Central memory CD4-positive, alpha-beta T cell (primary cell): ENCODE results near the gene HECTD3.
A peak's percentile ranks its signal among the peaks of the same experiment; 100 is the strongest.
"Not testable (repeated sequence)": the region's sequence is repeated elsewhere in the genome, so short reads cannot be mapped to it uniquely, and the experiment has no call there.

ENCODE experiments used
- DNase-seq: peaks from one replicate; pipeline ENCODE4 v3.0.0; 2022

Gene HECTD3

DNA sequence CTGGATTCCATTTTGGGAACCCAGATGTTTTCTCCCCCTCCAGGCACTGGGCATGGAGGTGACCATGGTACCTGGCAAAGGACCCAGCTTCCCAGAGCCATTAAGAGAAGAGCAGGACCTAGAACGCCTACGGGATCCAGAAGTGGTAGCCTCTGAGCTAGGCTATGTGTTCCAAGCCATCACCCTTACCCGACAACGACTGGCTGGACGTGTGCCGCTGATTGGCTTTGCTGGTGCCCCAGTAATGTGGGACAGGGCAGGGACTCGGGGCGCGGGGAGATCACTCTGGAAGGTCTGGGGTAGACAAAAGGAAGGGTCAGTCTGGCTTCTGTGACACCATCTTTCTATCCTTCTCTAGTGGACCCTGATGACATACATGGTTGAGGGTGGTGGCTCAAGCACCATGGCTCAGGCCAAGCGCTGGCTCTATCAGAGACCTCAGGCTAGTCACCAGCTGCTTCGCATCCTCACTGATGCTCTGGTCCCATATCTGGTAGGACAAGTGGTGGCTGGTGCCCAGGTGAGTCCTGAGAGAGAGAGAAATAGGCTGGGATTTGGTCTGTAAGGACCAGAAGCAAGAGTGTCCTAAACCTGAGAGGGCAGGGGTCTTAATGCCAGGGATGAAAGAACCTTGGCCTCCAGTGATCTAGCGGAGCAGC lies 2.6 kb upstream of the HECTD3 start:
- no peak for DNase-seq

DNA sequence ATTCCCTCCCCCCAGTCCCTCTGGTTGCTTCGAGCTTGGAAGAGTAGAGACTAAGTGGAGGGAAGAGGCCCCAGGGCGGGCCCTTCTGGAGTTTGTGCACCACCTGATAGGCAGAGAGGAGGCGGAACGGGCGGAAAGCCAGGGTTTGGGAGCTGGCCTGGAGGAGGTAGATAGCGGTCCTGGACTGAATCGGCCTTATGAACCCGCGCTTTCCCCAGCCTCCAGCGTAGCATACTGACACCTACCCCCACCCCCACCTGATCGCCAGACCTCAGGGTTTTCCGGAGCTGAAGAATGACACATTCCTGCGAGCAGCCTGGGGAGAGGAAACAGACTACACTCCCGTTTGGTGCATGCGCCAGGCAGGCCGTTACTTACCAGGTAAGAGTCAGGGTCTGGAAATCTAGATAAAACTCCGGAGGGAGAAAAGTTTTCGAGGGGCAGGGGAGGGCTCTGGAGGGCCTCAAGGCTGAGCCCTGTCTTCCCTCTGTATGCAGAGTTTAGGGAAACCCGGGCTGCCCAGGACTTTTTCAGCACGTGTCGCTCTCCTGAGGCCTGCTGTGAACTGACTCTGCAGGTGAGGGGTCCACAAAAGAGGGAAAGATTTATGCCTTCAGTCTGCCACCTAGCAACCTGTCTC lies 1.6 kb upstream of the HECTD3 start:
- DNase-seq, result no peak

DNA sequence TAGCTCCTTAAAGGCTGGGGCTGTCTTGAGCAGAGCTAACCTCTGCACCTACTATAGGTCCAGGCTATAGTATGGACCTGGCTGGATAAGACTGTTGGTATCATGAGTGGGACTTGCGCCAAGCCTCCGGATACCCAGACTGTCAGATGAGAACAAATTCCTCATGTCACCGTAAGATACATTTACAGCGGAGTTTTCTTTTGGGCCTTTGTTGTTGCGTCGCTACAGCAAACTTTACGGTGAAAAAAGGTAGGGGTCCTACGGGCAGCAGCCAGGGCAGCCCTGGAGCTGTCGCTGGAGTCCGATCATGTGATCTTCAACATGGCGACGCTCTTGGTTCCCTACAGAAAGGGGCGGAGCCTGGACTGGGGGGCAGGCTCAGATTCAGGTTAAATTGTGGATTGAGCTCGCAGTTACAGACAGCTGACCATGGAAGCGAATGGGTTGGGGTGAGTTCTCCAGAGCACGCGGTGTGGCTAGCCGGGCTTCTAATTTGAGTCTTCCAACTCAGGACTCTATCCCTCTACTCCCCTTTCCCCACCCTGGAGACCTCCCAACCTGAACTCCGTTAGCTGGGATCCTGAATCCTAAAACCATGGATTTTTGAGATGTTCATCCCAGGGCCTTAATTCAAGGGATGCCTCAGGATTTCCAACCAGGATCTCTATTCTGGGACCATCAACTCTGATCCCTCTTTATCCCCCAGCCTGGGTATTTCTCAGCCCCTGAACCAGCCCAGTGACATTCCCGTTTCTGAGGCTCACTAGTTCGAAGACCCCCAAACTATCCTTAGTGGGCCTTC lies 914 bp upstream of the HECTD3 start, which contains the start of gene UROD:
UROD (plus strand) TSS at position 418 of the 802 bp plus-strand sequence; CDS start at position 430, 12 bp downstream.
- DNase-seq, result peak; percentile 89

DNA sequence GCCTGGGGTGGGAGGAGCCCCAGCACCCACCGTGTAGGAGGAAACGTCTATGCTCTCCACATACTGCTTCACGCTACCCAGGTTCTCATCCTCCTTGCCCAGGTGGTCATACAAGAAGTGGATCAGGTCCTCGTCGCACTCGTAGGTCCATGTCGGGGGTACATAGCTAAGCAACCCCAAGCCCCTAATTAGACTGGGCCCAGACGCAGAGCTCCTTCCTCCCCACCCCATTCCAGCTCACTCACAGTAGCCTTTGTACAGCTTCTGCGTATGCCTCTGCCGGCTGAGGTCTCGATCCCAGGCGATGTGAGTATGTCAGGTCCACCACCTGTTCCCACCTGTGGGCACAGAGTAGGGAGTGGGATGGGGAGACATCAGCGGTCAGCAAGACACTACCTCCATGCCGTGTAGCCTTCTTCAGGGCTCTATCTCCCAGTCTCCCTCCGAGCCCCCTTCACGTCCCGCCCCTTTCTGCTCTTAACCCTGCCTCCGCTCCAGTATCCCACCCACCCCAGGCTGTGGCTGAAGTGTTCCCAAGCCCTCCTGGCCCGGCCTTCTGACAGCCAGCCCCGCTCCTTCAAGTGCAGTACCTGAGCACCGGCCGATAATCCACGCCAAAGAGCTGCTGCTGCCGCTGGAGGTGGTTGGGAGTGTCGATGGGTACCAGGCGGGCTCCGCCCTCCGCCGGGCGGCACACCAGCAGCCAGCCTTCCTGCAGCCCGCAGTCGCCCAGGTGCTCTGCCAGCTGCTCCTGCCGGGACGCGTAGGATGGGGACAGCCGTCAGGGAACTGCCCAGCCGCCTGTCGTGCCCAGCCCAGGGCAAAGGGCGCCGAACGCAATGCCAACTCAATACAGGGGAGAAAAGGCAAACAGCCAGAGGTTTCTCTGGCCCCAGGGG lies 919 bp downstream of the HECTD3 start:
- peak; percentile 20 for DNase-seq

DNA sequence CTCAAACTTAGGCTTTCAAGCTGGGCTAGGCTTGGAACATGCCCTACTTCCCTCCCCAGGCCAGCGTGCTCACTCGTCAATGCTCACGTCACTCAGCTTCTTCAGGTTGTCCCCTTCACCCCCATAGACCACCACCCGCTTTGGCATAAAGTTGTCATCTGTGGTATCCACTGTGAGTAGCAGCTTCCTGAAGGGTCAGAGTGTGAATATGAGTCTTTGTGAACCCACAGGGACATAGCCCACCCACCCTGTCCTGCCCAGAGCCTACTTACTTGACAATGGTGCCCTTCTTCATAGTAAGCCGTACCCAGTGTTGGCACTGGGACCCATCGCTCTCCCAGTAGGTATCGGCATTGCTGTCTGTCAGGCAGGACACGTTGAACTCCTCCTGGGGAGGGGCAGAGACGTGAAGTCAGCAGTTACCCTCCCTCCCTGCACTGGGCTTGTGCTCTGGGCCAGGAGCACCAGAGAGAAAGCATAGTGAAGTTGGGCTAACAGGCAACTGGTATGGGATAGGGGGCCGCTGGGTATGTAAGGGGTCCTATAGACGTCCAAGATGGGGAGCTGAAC lies 1.7 kb downstream of the HECTD3 start:
- no peak for DNase-seq

DNA sequence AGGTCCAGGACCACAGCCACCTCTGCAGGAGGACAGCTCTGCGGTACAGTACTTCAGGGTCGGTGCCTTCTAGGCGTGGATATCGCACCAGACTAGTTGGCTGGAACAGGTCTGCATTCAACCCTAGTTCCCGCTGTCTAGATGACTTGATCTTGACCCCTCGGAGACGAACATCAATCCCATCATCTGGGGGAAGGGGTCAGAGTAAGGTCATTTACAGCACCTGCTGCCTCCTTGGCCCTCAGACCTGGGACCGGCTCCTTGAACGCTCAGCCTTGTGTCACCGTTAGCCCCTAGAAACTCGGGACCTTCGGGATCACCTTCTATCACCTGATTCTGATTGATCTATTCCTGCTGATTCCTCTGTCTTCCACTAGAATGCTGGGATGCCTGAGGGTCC lies 2.6 kb downstream of the HECTD3 start:
- DNase-seq, result no peak

DNA sequence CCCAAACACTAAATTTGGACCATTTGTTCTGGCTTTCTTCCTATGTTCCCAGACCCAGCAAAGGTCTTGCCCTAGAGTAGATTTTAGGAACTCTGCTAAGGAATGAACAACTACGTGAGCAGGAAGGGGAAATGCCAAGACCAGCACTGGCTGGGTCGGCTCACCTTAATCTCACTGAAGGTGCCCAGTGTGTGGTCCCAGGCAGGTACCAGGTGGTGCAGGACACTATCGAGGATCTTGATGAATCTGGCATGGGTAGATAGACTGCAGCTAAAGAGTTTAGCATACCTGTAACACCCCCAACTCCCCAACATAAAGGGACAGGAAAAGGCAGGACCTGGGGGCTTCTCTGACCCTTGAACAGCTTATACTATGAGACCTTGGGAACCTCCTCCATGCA lies 3.0 kb downstream of the HECTD3 start:
- DNase-seq, result no peak

DNA sequence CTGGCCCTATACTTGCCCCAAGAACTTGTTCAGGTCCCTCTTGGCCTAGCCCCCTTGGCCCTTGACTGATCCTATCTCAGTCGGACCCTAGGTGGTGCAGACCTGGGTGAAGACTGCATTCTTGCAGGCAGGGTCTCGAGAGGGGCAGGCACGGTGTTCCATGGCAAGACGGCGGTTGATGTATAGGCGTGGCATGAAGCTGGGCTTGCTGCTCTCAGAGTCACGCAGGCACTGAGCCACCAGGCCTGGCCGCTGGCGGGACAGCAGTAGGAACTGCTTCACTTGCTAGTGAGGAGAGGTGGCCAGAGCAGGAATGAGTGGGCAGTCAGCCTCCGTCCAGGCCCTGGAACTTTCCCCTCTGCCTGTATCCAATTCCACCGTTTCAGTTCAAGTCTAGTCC lies 3.8 kb downstream of the HECTD3 start:
- DNase-seq, result no peak

DNA sequence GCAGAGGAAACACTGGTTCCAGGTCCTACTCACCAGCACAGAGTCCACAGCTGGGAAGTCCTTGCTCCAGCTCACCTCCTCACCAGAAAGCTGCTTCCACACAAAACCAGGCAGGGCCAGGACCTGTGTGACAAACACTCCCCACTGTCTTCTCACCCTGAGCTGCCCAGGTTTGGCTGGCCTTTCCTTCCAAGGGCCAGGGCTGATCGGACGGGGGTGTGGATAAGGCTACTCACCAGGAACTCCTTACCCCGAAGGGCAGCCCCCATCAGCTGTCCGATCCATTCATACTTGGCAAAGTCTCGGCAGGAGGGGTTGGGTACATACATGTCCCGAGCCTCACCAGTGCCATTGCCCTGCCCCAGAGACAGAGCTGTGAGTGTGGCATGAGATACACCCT lies 5.4 kb downstream of the HECTD3 start:
- no peak for DNase-seq

DNA sequence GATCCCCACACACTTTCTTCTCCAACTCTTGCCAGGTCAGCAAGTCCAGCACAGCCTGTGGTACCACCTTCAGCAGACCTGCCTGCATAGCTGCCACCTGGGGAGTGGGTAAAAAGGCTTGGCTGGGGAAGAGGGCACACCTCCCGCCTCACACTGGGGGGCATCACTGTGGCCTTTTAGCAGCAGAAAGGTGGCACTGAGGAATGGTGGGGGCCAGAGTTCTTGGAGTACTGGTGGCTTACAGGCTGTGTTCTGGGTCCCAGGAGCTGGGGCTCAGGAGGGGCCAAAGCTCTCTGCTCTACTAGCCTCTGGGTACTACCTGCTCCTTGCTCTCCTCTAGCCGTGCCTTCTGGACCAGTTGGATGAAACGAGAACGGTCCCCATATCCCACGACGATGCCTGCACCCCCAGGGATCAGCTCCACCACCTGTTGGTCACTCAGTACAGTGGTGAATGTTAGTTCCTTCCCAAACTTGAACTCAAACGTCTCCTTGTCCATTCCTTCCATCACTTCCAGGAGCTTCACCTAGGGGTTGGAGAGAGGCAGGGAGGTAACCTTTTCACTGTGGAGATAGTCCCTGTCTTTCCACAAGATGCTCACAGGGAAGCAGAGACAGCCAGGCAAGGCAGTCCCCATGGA lies 6.7 kb downstream of the HECTD3 start:
- DNase-seq, result no peak

DNA sequence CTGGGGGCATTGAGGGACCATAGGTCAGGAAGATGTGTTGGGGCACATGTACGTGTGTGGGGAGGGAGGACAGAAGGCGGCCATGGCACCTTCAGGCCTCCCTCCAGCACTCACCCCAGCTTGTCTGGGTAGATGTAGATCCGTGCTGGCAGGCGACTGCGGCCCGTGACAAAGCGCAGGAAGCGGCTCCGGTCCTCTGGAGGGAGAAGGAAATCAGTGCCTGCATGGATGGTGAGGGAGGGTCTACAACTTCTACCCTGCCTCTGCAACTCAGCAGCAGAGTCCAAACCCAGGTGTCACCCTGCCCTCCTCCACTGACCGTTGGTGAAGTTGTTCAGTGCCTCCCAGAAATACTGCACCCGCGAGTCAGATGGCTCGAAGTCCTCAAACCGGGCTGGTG lies 7.4 kb downstream of the HECTD3 start:
- DNase-seq, result no peak

DNA sequence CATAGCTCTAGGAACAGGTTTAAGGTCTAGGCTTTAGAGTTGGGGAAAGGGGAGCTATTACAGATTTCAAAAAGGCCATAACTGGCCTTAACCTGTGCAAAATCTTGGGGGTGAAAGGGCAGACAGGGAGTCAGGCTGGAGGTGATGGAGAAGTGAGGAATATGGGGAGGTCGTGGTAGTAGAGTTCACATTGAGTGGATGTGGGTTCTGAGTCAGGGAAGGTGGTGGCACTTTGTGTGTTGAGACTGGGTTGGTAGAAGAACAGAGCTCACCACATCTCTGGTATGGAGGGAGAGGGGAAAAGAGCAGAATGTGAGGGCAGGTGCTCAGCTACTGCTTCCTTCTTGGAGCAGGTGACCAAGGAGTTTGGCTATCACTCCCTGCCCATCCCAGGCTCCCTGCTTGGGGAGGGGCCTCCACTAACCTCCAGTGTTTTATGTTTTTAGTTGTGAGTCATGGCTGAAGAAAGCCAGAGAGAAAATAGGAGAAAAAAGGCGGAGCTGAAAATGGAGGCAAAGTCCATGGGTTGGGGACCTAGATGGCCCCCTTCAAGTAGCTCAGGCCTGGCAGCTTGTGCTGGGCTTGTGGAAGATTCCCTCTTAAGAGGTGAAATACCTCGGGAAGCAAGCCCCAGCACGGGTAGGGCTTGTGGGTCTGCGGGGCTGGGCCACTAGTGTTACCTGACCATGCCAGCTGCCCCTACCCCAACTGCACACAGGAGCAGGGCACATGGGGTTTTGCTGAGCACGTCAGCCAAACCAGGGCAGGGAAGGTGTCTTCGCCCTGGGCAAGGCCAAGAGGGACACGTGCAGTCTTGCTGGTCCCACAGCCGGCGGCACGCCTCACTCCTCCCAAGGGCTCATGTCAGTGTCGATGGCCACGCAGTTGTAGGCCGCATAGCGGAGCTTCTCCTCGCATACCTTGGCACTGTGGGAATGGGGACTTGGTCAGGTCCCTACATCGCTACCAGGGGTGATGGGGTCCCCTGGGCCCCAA lies 8.2 kb downstream of the HECTD3 start:
- no peak for DNase-seq

DNA sequence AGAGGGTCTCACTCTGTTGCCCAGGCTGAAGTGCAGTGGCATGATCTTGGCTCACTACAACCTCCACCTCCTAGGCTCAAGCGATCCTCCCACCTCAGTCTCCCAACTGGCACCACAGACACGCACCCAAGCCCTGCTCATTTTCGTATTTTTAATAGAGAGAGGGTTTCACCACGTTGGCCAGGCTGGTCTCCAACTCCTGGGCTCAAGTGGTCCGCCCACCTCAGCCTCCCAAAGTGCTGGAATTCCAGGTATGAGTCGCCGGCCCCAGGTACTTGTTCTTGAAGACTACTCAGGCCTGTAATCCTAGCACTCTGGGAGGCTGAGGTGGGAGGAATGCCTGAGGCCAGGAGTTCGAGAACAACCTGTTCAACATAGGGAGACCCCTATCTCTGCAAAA lies 9.5 kb downstream of the HECTD3 start:
- DNase-seq, result not testable (repeated sequence)

DNA sequence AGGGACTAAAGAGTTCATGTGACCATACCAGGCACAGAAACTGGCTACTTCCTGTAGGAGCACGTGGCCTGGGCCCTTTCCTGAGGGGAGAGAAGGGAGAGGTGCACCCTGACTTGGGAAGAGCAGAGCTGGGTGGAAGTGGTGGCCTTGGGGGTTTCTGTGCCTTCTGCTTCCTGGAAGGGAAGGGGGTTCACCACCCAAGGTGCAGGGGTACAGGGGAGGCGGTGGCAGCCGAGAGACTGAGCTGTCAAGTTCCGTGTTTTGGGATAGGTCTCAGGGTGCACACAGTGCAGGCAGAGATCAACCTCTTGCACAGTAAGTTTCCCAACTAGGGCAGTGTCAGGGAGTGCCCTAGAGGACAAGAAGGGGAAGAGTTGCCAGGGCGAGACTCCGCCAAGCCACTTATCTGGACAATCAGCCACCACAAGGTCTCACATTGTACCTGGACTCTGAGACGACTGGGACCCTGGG lies 10.1 kb downstream of the HECTD3 start:
- DNase-seq, result no peak

DNA sequence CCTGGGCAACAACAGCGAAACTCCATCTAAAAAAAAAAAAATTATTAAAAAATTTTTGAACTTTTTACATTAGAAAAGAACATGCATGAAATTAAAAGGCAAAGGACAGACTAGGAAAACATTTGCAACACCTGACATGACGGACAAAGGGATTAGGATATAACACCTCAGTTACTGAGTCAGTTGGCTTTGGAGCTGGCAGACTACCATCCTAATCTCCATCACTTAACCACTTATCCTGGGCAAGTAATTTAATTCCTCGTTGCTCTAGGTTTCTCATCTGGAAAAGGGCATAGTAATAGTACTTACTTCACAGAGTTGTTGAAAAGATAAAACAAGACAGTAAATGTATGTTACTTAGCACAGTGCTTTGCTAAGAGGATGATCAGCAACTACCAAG lies 11.9 kb downstream of the HECTD3 start:
- DNase-seq, result no peak

DNA sequence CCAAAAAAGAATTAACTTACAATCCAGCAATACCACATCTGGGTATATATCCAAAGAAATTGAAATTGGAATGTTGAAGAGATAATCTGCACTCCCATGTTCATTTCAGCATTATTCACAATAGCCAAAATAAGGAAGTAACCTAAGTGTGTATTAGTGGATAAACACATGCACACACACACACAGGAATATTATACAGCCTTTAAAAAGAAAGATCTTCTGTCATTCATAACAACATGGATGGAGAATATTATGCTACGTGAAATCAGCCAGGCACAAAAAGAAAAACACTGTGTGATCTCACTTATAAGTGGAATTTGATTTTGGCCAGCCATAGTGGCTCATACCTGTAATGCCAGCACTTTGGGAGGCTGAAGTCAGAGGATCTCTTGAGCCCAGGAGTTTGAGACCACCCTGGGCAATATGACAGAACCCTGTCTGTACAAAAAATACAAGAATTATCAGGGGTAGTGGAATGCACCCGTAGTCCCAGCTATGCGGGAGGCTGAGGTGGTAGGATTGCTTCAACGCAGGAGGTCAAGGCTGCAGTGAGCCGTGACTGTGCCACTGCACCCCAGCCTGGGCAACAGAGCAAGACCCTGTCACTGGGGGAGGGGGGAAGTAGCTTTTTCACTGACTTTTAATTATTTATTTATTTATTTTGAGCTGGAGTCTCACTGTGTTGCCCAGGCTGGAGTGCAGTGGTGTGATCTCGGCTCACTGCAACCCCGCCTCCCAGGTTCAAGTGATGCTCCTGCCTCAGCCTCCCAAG lies 15.5 kb downstream of the HECTD3 start:
- DNase-seq, result no peak

DNA sequence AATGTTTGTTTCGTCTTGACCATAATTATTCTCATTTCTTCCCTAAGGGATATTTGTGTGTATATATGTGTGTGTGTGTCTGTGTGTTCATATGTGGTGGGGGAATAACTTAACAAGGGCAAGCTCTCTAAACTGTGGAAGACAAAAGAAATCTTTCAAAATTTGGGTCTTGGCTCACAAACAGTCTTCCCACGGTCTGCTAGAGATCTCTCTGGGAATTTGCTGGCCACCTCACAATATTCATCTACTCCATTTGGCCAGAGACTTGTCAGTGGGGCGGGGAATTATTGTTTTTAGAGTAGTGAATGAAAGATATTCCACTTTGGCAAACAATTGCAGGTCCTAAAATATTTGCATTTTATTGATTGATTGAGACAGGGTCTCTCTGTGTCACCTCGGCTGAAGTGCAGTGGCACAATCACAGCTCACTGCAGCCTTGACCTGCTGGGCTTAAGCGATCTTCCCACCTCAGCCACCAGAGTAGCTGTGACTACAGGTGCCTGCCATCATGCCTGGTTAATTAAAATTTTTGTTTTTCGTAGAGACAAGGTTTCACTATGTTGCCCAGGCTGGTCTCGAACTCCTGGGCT lies 16.7 kb downstream of the HECTD3 start:
- no peak for DNase-seq

DNA sequence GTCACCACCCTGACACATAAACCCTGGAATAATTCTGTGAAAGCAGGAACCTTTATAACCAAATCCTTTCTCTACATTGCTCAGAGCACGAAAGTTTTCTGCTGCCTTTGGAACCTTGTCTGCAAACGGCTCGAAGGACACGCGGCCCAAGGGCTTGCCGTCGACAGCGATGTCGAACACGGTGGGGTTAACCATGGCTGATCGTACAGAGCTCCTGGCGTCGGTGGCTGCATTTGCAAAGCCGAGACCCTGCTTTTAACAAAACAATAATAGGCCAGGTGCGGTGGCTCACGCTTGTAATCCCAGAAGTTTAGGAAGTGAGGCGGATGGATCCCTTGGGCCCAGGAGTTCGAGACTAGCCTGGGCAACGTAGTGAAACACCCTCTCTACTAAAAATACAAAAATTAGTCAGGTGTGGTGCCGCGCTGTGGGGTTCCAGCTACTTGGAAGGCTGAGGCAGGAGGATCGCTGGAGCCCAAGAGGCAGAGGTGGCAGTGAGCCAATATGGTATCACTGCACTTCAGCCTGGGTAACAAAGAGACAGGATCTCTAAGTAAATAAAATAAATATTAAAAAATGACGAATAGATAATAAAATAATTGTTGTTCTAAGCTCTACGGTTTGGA lies 22.5 kb downstream of the HECTD3 start:
- DNase-seq, result no peak
